ENCODE results near the gene EDIL3.

DNA sequence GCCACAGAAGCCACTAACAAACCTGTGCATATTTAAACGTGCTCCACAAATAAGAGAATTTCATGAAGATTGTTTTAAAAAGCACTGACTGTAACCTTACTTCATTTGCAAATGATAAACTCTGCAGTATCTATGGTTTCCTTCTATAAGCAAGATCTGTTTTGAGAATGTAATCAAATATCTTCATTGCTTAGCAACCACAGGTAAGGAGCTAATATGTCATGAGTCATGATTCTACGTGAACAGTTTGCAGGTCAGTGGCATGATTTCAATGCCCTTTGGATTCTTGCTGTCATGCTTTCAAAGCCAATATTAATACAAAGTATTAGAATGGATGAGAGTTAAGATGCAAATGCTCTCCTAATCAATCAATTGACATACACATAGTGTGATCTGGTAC is 325.0 kb downstream of the EDIL3 start:
- TF ChIP-seq, protein P1, sequence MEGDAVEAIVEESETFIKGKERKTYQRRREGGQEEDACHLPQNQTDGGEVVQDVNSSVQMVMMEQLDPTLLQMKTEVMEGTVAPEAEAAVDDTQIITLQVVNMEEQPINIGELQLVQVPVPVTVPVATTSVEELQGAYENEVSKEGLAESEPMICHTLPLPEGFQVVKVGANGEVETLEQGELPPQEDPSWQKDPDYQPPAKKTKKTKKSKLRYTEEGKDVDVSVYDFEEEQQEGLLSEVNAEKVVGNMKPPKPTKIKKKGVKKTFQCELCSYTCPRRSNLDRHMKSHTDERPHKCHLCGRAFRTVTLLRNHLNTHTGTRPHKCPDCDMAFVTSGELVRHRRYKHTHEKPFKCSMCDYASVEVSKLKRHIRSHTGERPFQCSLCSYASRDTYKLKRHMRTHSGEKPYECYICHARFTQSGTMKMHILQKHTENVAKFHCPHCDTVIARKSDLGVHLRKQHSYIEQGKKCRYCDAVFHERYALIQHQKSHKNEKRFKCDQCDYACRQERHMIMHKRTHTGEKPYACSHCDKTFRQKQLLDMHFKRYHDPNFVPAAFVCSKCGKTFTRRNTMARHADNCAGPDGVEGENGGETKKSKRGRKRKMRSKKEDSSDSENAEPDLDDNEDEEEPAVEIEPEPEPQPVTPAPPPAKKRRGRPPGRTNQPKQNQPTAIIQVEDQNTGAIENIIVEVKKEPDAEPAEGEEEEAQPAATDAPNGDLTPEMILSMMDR (IDR thresholded peaks at IDR 0.05) = no peak
- no peak for TF ChIP-seq POLR2A (IDR thresholded peaks at IDR 0.05)
- no peak for TF ChIP-seq EP300 (IDR thresholded peaks at IDR 0.05; ENCODE audit: low read depth)
- TF ChIP-seq POLR2AphosphoS5 (IDR thresholded peaks at IDR 0.05) = no peak
